ENCODE results near the gene CCN5. TPM values are rescaled to one million over a fixed set of nuclear protein-coding genes. Genes with fewer than 3 reads are reported as not detected.
A peak's percentile ranks its signal among the peaks of the same experiment; 100 is the strongest.

CCN5 gene
- total and polyA plus RNA-seq, 2 of the 13 experiments (the other 11 are each of a cell fraction or from before 2014, with no cell fraction given): 0.12 TPM; not detected in 1

GRCh38 chr20:44690781-44691423 is 24.3 kb upstream of the CCN5 start:
- Histone ChIP-seq H3K79me2 (ENCODE audit: insufficient read depth, low read length) (no peaks in the 10 kb centered on the region), H2AFZ (ENCODE audit: low read length) (no peak overlapping the region), H3K4me3 (replicated peaks in 1 of 3; ENCODE audit: insufficient read depth in 1 of 3, low read depth in 2 of 3, low read length in 3 of 3) (no peak overlapping the region), H3K27ac (ENCODE audit: extremely low read length, insufficient read depth, low read length) (no peak overlapping the region), H3K4me2 (ENCODE audit: low read depth, low read length) (no peak overlapping the region), H3K27me3 (ENCODE audit: control insufficient read depth in 1 of 2, insufficient read depth in 2 of 2, low read length in 2 of 2) (no peaks in the 10 kb centered on the region), H3K4me1 (ENCODE audit: insufficient read depth, low read length) (peaks cover 18% of the 10 kb centered on the region), H3K9me3 (ENCODE audit: low read length) (no peaks in the 10 kb centered on the region), H3K9ac (ENCODE audit: insufficient read depth, low read depth, low read length) (no peak overlapping the region), H4K20me1 (ENCODE audit: insufficient read depth, low read length) (no peaks in the 10 kb centered on the region), H3K36me3 (replicated peaks in 1 of 2; ENCODE audit: control insufficient read depth in 1 of 2, insufficient read depth in 2 of 2, low read length in 2 of 2) (no peaks in the 10 kb centered on the region)
- WGBS (ENCODE audit: low lambda C conversion rate): 57% methylated on average over 9 of the region's 9 CpGs
- TF ChIP-seq E2F5 (CRISPR knock-in tag; conservative IDR thresholded peaks at IDR 0.05) (no peak), ZNF629 (CRISPR knock-in tag; conservative IDR thresholded peaks at IDR 0.05) (peak; percentile 77)
- intact Hi-C loops (cut with micrococcal nuclease; ENCODE audit: unreplicated experiment): no loop called here
- no TSS peak for BruUV-seq (replicated peaks)
- ChIA-PET CTCF (ENCODE audit: low intra/inter-chr PET ratio, low total read pairs) (no interaction called here), POLR2A (no interaction called here)
- ATAC-seq (no peak), FAIRE-seq (no peak), DNase-seq (ENCODE audit: low spot score) (no peak)
- in situ Hi-C loops (cut with HindIII; ENCODE audit: extremely low pct_ligation_motif_present, low pct_unique_long_range_greater_than_20kb): no loop called here

GRCh38 chr20:44691424-44692423 is 23.4 kb upstream of the CCN5 start:
- Histone ChIP-seq H2AFZ (ENCODE audit: low read length) (no peak overlapping the region), H3K4me3 (replicated peaks in 1 of 3; ENCODE audit: insufficient read depth in 1 of 3, low read depth in 2 of 3, low read length in 3 of 3) (no peak overlapping the region), H3K9ac (ENCODE audit: insufficient read depth, low read depth, low read length) (no peak overlapping the region), H3K27me3 (ENCODE audit: control insufficient read depth in 1 of 2, insufficient read depth in 2 of 2, low read length in 2 of 2) (no peaks in the 10 kb centered on the region), H3K4me1 (ENCODE audit: insufficient read depth, low read length) (peaks cover 18% of the 10 kb centered on the region), H3K27ac (ENCODE audit: extremely low read length, insufficient read depth, low read length) (no peak overlapping the region), H4K20me1 (ENCODE audit: insufficient read depth, low read length) (no peaks in the 10 kb centered on the region), H3K79me2 (ENCODE audit: insufficient read depth, low read length) (no peaks in the 10 kb centered on the region), H3K9me3 (ENCODE audit: low read length) (no peaks in the 10 kb centered on the region), H3K36me3 (replicated peaks in 1 of 2; ENCODE audit: control insufficient read depth in 1 of 2, insufficient read depth in 2 of 2, low read length in 2 of 2) (no peaks in the 10 kb centered on the region), H3K4me2 (ENCODE audit: low read depth, low read length) (no peak overlapping the region)
- in situ Hi-C loops (cut with HindIII; ENCODE audit: extremely low pct_ligation_motif_present, low pct_unique_long_range_greater_than_20kb) (no loop called here), intact Hi-C loops (cut with micrococcal nuclease; ENCODE audit: unreplicated experiment) (no loop called here)
- DNase-seq (ENCODE audit: low spot score): no peak
- TF ChIP-seq MAFF (IDR thresholded peaks at IDR 0.05; ENCODE audit: low read depth, low read length) (0 out of 2 replicates have a peak, but pooled peaks have one; percentile 3), U2AF1 (optimal IDR thresholded peaks at IDR 0.05; ENCODE audit: low read depth, low read length) (no peak), MAFK (conservative IDR thresholded peaks at IDR 0.05 in 1 of 2, IDR thresholded peaks at IDR 0.05 in 1 of 2; ENCODE audit: low read length in 2 of 2) (0 out of 4 replicates have a peak, but pooled peaks of 1 of the 2 experiments have one; percentile 12), THRA (CRISPR knock-in tag; IDR thresholded peaks at IDR 0.05; ENCODE audit: borderline replicate concordance) (no peak), ZNF629 (CRISPR knock-in tag; conservative IDR thresholded peaks at IDR 0.05) (peak; percentile 81), ZNF468 (CRISPR knock-in tag; IDR thresholded peaks at IDR 0.05) (no peak), EP300 (IDR thresholded peaks at IDR 0.05; ENCODE audit: low read depth in 2 of 2, low read length in 2 of 2) (no peak), EP300 (CRISPR knock-in tag; IDR thresholded peaks at IDR 0.05; ENCODE audit: borderline replicate concordance) (no peak), SIN3B (IDR thresholded peaks at IDR 0.05; ENCODE audit: low read length) (no peak), RBAK (CRISPR knock-in tag; IDR thresholded peaks at IDR 0.05) (peak; percentile 91), TP53 (CRISPR knock-in tag; conservative IDR thresholded peaks at IDR 0.05) (no peak), ZNF12 (CRISPR knock-in tag; IDR thresholded peaks at IDR 0.05) (peak; percentile 100)
- ChIA-PET POLR2A (no interaction called here), CTCF (ENCODE audit: low intra/inter-chr PET ratio, low total read pairs) (no interaction called here)
- FAIRE-seq: no peak
- ATAC-seq: no peak
- BruUV-seq (replicated peaks): no TSS peak
- 53% methylated on average over 7 of the region's 7 CpGs for WGBS (ENCODE audit: low lambda C conversion rate)
